GM18873 (cell line): ENCODE results near the gene NCEH1.
"Not testable (repeated sequence)": the region's sequence is repeated elsewhere in the genome, so short reads cannot be mapped to it uniquely, and the experiment has no call there.

Experiments used
- ATAC-seq: cut with Tn5 transposase; IDR thresholded peaks from one replicate; pipeline ENCODE4 v1.9.1; 2021; ENCODE audit warnings: mild to moderate bottlenecking, moderate library complexity, moderate number of reproducible peaks; ENCODE audit not compliant: unreplicated experiment, low FRiP score

NCEH1 gene

DNA sequence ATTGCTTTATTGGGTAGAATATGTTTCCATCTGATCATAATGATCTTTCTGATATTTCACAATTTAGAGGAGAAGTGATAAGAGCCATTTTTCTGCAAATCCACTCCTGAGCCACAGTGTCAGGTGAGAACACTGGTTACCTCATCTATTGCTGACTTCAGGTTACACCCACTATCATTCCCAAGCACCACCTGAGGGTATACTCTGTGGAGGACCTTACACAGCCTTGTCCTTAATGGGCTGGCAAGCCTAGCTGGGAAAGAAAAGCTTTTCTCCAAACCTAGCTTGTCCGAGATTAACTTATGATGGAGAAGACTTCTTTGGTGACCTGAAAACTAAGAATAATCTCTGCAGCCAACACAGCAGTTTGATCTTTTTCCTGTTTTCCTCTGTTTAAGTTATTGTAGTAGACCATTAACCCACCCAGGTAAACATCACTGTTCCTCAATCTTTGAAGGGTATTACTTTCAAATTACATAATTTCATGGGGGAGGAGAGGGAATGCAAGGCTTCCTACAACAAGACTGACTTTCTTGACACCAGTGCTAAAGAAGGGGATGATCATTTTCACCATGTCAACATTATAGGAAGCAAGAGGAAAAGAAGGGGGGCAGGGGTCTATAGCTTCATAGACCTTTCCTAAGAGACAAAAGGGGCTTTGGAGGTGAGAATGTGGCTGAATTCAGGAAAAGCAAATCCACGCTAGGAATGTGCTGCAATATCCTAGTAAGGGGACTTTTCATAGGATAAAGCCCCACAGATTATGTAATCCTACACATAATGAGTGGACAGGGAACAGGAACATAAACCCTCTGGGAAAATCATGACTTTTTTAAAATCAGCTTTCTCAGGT lies 1.7 kb downstream of the NCEH1 start:
- no peak for ATAC-seq

DNA sequence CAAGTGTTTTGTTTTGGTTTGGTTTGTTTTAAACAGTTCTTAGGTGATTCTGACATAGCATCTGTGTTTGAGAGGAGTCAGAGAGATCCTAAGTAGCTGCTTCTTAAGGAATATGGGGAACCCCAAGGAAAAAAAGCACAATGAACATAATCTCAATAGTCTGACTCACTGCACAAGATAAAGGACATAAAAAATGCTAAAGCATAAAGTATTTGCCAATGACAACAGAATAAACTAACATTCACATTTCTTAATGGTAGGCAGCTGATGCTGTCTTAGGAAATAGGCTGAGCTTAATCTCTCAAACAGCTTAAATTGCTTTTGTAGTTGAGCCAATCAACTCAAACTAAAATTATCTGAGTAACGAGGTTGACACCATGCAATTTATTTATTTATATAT lies 2.9 kb downstream of the NCEH1 start:
- no peak for ATAC-seq

- ATAC-seq = no peak
Measured at GRCh38 chr3:172707030-172707429, 3.8 kb downstream of the NCEH1 start.

DNA sequence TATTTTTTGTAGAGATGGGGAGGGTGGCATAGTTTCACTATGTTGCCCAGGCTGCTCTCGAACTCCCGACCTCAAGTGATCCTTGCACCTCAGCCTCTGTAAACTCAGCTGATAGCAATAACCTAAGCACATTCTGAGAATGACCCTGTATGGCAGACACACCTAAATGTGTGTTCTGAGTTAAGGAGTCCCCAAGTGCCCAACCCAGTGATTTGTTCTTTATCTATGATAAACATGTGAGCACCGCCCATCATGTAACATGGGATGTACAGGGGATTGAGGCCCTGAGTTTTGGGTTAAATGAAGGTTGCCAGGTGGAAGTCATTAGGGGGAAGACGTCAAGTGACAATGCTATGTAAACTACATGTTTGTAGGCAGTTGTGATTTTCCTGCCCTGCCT lies 5.7 kb downstream of the NCEH1 start:
- ATAC-seq = no peak

GRCh38 chr3:172704001-172704400 lies 6.9 kb downstream of the NCEH1 start:
- no peak for ATAC-seq

GRCh38 chr3:172702731-172703130 lies 8.1 kb downstream of the NCEH1 start:
- ATAC-seq = not testable (repeated sequence)

DNA sequence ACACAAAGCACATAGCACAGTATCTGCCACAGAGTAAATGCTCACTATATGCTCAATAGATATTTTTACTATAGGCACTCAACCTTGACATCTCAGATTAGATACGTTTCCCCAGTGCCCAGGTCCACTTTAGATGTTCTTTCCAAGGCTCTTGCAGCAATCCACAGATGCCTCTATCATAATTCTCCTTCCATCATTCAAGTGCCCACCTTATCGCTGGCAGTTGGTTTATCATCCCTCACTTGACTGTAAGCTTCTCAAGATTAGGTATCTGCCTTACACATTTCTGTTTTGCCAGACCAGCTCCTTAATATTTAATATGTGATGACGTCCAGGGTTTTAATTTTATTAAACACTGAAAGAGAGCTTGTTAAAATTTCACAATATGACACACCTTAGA lies 8.6 kb downstream of the NCEH1 start:
- no peak for ATAC-seq

DNA sequence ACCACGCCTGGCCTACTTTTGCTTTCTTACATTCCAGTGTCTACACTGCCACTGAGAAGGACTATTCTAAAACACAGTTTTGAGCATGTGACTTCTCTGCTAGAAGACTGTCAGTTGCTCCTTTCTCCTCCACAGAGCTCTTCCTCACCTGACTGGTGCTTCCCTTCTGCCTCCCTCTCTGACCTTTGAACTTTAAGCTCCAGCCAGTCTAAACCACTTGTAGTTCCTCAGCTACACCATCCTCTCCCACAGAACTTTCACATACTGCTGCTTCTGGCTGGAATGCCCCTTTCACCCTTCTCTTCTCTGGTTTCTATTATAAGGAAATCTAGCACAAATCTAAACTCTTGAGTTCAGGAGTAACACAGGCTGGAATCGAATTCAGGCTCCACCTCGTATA lies 9.1 kb downstream of the NCEH1 start:
- no peak for ATAC-seq

DNA sequence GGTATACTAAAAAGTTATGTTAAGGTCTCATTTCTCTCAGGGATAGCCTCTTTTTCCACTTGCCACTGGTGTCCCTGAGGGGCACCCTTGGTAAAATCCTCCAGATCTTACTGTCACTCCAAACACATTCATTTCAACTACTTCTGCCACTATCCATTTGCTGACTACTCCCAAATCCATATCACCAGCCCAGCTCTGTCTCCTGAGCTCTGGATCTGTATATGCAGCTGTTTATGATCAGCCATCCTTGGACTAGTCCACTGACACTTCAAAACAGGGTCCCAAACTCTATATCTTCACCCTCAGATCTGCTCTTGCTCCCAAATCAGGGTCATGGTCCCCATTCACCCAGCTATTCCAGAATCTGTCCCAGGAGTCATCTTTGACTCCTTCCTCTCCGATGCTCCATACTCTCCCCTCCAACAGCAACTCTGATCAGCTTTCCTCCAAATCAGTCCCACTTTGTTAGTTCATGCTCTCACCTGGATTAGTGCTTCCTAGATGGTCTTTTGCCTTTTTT lies 9.9 kb downstream of the NCEH1 start:
- ATAC-seq = no peak

DNA sequence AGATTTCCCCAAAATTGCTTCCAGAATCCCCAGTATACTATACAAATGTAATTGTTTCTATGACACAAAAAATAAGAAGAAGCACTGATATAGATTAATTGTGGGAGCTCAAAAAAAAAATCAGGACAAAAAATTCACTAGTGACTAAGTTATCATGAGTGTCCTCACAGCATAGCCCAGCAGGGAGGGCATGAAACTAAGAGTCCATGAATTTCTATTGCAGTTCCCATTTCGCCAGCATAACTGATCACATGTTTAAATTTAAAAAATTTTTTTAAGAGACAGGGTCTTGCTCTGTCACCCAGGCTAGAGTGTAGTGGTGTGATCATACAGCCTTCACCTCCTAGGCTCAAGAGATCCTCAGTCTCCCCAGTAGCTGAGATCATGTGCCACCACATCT lies 10.6 kb downstream of the NCEH1 start:
- ATAC-seq = no peak

GRCh38 chr3:172699031-172699430 lies 11.8 kb downstream of the NCEH1 start:
- ATAC-seq = no peak

DNA sequence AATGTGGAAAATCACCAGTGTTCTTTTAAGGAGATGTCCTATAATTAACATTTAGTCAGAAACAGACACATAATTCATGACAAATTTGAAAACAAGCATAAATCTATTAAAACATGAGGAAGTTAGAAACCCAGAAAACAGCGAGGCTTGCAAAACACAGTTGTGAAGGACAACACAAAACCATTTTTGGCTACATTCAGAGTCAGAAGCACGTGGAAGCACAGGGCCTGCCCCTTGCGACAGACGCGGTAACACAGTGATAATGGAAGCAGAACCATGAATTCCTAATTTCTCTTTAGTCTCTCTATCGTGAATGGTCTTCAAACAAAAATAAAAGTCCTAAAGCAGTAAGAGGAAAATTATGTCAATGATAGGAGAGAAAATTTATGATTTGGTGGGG lies 12.2 kb downstream of the NCEH1 start:
- ATAC-seq = no peak

GRCh38 chr3:172697558-172697957 lies 13.3 kb downstream of the NCEH1 start:
- ATAC-seq = no peak

DNA sequence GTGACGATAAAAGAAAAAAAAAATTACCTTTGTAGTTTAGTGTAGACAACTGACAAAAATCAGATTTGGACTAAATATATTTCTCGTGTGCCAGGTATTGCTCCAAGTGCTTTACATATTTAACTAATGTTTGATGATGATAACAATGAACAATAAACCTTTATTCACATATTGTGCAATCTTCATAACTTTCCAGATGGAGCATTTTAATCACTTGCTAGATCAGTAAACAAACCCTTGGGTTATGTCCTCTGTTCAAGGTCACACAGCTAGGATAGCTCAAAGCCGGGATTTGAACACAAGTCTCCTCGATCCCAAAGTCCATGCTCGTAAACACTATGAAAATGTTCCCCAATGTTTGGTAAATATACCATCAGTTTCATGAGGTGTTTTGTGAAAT lies 14.5 kb downstream of the NCEH1 start:
- ATAC-seq = no peak

- no peak for ATAC-seq
Measured at GRCh38 chr3:172694573-172695246, 16.2 kb downstream of the NCEH1 start.

GRCh38 chr3:172692751-172693338 lies 18.0 kb downstream of the NCEH1 start:
- ATAC-seq = peak; percentile 81

GRCh38 chr3:172690936-172691335 lies 19.9 kb downstream of the NCEH1 start:
- no peak for ATAC-seq

- no peak for ATAC-seq
Measured at GRCh38 chr3:172688588-172688987, 22.3 kb downstream of the NCEH1 start.

- ATAC-seq = no peak
Measured at GRCh38 chr3:172687501-172687900, 23.4 kb downstream of the NCEH1 start.

GRCh38 chr3:172685331-172686214 lies 25.3 kb downstream of the NCEH1 start:
- ATAC-seq = no peak
